ENCODE data around the gene RC3H2.

DNA sequence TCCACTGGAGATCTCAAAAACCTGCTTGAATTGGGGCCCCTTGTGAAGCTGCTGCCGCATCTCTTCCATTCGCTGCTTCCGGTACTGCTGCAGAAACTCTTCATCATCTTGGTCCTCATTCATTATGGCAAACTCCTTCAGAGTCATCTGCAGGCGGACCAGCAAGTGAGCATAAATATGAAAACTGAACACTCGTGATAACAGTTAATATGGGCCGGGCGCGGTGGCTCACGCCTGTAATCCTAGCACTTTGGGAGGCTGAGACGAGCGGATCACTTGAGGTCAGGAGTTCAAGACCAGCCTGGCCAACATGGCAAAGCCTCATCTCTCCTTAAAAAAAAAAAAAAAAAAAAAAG is 84.7 kb downstream of the RC3H2 start:
- TF ChIP-seq EP300 (IDR thresholded peaks at IDR 0.05): no peak
- no peak for TF ChIP-seq POLR2AphosphoS5 (IDR thresholded peaks at IDR 0.05)

Measured in sigmoid colon (tissue), 4 donors.